ENCODE data around the gene ZAP70.

- TF ChIP-seq POLR2A (IDR thresholded peaks at IDR 0.05) (no peak), CTCF (IDR thresholded peaks at IDR 0.05) (no peak)
Measured at GRCh38 chr2:97751752-97752151, 38.4 kb downstream of the ZAP70 start.

Data from right lobe of liver (tissue), 4 donors.